ENCODE measurements around the gene FANCE.

The FANCE gene, protein sequence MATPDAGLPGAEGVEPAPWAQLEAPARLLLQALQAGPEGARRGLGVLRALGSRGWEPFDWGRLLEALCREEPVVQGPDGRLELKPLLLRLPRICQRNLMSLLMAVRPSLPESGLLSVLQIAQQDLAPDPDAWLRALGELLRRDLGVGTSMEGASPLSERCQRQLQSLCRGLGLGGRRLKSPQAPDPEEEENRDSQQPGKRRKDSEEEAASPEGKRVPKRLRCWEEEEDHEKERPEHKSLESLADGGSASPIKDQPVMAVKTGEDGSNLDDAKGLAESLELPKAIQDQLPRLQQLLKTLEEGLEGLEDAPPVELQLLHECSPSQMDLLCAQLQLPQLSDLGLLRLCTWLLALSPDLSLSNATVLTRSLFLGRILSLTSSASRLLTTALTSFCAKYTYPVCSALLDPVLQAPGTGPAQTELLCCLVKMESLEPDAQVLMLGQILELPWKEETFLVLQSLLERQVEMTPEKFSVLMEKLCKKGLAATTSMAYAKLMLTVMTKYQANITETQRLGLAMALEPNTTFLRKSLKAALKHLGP

DNA sequence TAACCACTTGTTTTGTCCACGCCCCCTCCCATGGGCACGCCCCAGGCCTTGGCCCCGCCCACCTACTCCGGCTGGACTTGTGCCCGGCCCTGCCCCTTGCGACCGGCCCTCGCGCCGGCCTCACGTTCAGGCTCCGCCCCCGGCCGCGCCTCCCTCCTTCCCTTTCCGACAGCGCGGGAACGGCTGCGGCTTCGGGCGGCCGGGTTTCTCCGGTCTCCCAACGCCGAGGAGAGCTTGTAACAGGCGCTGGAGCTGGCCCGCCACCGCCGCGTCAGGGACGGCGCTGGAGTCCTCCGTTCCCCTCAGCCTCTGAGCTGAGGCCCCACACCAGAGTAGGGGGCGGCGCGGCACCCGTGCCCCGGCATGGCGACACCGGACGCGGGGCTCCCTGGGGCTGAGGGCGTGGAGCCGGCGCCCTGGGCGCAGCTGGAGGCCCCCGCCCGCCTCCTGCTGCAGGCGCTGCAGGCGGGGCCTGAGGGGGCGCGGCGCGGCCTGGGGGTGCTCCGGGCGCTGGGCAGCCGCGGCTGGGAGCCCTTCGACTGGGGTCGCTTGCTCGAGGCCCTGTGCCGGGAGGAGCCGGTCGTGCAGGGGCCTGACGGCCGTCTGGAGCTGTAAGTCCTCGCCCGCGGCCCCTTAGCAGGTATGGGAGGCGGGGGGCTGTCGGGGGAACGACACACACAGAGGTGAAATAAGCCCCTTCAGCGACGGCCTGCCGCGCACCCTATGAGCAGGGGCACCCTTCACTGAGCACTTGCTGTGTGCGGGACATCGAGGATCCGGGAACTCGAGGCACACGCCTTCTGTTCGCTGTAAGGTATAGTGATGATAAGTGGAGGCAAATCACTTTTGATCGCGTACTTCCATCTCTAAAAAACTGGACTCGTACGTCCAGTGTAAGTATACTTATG lies at the start of gene FANCE:
TSS of gene FANCE (plus strand) at position 156 of the 908 bp plus-strand sequence. CDS start at position 364, 208 bp downstream.
- peak; percentile 80 for DNase-seq (ENCODE audit: low spot score)

DNA sequence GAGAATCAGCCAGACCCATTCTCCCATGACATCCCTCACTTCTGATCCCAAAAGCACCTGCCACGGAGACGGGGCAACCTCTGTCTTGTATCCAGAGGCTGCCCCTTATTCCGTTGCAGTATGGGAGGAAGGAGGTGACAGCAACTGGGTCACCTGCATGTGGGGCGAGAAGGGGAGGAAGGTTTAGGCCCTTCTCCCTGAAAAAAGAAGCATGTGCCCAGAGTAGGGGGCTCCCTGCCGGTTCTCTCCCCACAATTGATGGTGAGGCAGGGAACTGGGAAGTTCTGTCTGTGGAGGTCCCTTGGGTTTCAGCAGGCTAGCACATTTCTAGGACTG lies 49.3 kb upstream of the FANCE start:
- no peak for DNase-seq (ENCODE audit: low spot score)

DNA sequence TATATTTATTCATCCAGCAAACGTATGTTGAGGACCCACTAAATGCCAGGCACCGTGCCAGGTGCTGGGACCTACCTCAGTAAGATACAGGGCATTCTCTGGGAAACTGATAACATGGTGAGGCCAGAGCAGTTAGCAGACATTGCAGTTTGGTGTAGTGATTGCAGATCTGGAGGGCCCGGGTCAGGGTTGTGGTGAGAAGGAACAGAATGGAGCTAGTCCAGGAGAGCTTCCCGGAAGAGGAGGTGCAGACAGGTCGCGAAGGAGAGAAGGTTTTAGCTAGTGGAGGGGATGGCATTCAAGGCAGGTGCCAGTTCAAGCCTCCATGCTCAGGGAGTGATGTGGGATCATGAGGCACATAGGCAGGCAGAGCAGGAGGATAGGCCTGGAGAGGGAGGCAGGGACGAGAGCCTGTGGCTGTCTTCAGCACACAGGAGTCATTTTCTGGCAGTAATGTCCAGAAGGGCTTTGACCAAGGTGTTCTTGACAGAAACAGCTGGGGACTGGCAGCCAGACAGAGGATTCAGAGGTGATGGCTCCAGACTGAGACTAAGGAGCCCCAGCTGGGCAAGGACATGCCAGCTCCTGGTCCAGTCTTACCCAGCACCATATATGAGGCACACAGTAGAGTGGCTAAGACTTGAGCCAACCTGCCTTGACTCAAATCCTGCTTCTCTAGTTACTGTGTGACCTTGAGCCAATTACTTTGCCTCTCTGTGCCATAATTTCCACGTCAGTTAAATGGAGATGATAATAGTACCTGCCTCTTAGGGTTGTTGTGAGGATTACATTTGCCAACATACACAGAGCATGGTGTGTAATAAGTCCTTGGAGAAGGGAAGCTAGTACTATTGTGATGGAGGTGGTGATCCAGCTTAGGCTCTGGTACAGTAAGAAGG lies 48.3 kb upstream of the FANCE start:
- DNase-seq (ENCODE audit: low spot score), result no peak

DNA sequence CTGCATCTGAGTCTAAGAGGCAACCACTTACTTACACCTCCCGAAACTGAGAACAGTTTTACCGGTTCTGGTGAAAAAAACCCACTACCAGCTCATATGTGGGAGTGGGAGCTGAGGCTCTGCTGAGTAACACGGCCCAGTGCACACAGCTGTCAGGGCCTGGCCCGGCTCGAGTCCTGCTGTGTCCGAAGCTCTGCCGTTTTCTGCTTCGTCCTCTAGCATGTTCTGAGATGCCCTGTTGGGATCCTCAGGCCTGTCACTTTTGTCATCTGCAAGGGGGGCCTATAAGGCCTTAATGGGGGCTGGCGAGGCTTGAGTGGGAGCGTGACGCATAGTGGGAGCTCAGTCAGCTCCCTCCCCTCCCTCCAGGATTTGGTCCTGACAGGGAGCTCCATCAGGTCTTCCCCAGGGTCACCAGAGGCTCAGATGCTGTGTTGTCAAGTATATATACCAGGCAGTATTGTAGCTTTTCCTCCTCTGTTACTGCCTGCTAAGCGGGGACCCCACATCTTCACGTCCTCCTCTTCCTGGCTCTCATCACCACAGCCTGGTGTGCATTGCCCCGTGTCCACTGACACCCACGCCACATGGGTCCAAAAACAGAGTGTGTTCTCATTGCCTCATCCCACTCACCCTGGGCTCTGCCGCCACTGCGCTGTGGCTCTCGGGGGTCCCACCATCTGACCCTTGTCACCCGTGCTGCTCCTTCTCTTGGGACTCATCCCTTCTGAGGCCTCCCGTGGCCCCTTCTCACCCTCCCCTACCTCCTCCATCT lies 45.2 kb upstream of the FANCE start:
- DNase-seq (ENCODE audit: low spot score), result no peak

DNA sequence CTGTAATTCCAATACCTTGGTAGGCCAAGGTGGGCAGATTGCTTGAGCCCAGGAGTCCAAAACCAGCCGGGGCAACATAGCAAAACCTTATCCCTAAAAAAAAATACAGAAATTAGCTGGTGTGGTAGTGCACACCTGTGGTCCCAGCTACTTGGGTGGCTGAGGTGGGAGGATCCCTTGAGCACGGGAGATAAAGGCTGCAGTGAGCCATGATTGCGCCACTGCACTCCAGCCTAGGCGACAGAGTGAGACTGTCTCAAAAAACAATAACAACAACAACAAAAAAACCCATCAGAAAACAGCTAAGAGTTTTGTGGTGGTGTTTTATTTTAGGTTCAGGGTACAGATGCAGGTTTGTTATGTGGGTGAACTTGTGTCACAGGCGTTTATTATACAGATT lies 42.9 kb upstream of the FANCE start:
- DNase-seq (ENCODE audit: low spot score), result no peak

DNA sequence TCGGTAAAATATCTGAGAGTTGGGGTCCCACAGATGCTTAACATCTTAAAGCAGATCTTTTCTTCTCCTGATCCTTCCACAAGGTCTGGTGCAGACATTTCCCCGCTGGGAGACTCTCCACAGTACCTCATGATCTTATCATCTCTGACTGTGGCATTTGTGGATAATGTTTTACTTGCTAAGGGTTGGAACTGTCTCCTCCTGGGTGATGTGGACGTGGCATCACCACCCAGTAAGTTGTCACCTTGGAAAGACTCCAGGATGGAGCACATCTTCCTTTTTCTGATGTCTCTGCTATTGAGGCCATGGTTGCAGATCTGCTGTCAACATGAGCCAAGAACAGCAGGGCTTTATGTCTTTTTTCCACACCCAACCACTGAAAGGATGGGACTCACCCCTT lies 42.0 kb upstream of the FANCE start:
- DNase-seq (ENCODE audit: low spot score), result no peak

DNA sequence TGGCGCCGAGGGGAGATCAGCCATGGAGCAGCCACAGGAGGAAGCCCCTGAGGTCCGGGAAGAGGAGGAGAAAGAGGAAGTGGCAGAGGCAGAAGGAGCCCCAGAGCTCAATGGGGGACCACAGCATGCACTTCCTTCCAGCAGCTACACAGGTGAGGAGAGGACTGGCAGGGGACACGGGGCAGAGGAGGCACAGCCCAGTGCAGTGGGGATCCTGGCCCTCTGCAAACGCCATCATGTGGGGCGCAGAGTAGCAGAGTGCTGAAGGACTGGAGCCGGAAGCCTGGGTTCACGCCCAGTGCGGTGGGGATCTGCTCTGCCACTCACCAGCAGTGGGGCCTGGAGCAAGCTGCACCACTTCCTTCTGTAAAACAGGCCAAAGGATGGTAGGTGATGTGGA lies 41.1 kb upstream of the FANCE start:
- no peak for DNase-seq (ENCODE audit: low spot score)

DNA sequence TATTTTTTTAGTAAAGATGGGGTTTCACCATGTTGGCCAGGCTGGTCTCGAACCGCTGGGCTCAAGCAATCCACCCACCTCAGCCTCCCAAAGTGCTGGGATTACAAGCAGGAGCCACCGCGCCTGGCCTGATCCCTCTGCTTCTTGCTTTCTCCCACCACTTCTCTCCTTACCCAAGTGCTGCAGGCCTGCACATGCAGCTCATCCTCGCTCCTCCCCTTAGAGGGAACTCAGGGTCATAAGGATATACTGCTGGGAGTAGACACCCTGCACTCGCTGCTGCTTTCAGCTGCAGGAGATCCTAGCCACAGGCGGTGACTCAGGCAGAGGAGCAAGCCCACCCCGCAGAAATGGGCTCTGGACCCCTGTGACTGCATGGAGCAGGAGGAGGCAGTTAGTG lies 40.0 kb upstream of the FANCE start:
- DNase-seq (ENCODE audit: low spot score), result no peak

DNA sequence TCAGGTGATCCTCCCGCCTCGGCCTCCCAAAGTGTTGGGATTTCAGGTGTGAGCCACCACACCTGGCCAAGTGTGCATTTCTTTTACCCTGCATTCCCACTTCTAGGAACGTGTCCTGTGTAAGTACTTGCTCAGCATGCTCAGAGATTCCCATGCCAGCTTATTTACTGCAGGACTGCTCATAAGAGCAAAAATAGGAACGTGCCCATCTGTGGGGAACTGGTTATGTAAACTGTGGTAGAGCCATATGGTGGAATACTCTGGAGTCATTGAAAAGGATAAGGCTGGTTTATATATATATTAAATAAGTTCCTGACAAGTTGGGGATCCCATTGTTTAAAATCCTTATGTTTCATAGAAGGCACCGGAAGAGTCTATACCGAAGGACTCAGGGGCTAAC lies 38.2 kb upstream of the FANCE start:
- DNase-seq (ENCODE audit: low spot score), result no peak

DNA sequence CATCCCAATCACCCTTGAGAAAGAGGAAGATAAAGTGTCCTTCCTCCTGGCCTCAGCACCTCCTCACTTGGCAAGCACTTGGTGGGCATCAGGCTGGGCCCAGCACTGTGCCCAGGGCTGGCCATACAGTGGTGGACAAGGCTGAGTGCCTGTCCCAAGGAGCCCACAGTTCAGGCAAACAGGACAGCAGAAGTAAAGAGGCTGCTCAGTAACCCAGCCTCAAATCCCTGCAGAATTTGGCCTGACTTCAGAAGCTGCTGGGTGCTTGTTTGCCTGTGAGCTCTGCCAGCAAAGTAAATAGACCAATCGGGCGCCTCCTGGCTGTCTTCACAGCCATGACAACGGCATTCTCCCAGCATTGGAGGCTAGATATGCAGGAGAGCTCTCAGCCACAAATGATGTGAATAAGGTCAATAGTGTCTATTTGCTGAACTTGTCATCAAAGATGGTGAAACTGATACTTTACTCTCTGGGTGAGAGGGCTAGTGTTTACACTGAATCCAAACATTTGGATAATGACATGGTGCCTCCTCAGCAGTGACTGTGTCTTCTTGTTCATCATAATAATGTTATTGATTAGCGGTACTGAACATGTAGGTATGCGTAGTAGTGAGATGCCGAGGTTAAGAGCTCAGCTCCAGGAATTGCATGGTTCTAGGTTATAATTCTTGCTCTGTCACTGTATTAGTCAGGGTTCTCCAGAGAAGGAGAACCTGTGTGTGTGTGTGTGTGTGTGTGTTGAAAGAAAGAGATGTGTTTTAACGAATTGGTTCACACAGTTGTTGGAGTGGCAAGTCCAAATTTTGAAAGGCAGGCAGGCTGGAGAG lies 36.9 kb upstream of the FANCE start:
- DNase-seq (ENCODE audit: low spot score), result peak; percentile 27

DNA sequence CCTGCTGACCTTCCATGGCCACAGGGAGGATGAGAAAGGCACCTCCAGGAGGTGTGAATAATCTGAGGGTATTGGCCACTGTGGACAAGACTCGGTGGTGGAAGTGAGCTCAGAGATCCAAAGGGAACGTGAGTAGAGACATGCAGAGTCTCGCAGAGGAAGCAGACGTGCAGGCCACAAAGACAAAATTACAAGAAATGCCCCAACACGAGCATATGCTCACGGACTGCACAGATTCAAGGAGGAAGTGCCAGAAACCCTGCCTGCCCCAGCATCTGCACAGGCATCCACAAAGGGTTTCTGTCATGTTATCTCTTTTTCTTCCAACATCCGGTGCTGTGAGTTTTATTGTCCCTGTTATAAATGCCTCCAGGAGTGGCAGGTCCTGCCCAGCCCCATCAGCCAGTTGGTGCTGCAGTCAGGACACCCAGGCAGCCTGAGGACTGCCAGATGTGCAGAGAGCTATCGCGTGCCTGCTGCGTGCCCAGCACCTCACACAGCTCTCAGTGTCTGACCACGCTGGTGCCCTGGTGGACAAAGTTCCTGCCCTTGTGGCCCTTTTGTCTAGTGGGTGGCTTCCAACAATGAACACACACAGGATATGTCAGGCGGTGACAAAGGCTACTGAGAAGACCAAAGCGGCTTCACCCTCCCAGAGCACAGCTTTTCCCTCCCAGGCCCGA lies 34.0 kb upstream of the FANCE start:
- no peak for DNase-seq (ENCODE audit: low spot score)

DNA sequence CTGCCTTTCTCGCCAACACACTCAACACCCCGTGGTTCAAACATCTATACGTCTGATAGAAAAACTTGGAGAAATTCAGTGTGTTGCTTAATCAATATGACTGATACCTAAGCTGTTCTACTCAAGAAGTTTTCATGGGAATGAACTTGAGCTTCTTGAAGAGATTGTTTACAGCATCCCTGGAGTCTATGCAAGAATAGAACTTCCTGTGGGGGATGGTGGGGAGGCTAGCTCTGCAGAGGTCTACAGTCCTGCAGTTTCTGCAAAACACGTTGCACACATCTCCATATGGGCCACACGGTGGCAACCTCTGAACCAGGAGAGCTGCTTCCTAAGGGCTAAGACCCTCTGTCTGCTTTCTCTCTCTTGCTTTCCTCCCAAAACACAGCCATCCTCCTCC lies 32.7 kb upstream of the FANCE start:
- no peak for DNase-seq (ENCODE audit: low spot score)

DNA sequence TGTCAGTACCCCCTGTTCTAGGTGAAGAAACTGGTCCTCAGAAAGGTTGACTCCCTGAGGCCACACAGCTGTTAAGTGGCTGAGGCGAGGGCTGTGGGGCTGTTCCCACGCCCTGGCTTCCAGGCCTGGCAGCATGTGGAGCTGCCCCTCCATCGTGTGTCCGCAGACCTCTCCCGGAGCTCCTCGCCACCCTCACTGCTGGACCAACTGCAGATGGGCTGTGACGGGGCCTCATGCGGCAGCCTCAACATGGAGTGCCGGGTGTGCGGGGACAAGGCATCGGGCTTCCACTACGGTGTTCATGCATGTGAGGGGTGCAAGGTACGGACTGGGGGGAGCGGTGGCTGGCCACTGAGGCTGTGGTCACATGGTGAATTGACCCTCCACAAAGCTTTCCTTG lies 32.2 kb upstream of the FANCE start:
- DNase-seq (ENCODE audit: low spot score), result no peak

DNA sequence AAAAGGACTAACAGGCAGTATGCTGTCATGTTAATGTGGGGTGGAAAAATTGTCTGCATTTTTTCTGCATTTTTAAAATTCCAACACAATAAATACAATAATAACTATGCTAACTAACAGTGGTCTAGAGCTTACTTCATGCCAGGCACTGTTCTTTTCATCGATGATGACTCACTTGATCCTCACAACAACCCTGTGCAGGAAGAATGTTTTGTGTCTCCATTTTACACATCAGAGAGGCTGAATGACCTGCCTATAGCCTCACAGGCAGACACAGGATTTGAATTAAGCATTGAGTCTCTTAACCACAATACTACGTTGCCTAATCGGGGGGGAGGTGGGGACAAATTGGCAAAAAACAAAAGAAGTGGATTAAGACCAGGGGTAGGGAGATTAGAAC lies 26.9 kb upstream of the FANCE start:
- DNase-seq (ENCODE audit: low spot score), result peak; percentile 20

DNA sequence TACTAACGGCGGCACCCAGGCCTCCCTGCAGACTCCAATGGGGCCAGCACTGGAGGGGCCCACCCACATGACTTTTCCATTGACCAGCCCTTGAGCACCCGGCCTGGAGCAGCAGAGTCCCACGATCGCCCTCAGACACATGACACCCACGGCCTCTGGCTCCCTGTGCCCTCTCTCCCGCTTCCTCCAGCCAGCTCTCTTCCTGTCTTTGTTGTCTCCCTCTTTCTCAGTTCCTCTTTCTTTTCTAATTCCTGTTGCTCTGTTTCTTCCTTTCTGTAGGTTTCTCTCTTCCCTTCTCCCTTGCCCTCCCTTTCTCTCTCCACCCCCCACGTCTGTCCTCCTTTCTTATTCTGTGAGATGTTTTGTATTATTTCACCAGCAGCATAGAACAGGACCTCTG lies 26.1 kb upstream of the FANCE start:
- no peak for DNase-seq (ENCODE audit: low spot score)

DNA sequence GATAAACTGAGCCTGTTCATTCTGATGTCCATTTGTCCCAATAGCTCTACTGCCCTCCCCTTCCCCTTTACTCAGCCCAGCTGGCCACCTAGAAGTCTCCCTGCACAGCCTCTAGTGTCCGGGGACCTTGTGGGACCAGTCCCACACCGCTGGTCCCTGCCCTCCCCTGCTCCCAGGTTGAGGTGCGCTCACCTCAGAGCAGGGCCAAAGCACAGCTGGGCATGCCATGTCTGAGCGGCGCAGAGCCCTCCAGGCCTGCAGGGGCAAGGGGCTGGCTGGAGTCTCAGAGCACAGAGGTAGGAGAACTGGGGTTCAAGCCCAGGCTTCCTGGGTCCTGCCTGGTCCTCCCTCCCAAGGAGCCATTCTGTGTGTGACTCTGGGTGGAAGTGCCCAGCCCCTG lies 24.7 kb upstream of the FANCE start:
- DNase-seq (ENCODE audit: low spot score), result no peak

DNA sequence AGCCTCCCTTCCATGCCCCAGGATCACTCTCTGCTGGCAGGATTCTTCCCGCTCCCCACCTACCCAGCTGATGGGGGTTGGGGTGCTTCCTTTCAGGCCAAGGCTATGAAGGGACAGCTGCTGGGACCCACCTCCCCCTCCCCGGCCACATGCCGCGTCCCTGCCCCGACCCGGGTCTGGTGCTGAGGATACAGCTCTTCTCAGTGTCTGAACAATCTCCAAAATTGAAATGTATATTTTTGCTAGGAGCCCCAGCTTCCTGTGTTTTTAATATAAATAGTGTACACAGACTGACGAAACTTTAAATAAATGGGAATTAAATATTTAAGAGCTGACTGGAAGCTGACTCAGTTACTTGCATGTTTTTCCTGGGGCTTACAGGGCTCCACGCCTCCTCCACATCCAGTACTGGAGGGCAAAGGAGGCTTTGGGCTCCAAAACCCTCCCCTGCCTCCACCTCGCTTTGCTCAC lies 24.3 kb upstream of the FANCE start:
- DNase-seq (ENCODE audit: low spot score), result no peak

DNA sequence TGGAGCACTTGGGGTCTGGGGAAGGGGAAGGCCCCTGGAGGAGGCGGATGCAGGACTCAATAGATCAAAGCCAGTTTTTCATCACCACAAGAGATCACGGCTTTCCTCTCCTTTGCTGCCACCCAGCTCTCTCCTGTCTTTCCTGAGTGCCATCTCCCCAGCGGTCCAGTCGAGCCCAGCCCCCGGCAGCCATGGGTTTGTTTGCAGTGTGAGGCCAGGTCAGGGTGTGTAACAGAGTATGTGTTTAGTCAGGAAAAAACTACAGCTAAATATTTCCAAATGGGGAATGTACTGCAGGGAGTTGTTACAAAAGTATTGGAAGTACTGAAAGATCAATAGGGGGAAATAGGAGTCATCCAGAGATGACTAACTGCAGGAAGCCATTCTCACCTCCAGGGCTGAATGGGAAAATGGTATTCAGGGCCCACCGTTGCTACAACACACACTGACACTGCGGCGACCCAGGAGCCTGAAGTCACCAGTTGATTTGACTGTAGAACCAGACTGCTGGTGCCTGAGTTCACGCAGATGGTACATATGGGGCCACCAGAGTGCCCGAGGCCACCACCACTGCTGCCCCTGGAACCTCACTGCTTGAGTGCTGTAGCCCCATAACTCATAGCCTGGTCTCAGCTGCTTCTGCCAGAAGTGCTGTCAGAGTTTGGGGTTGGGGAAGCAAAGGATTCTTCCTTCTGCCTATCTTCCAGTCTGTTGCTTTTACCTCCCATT lies 23.6 kb upstream of the FANCE start:
- no peak for DNase-seq (ENCODE audit: low spot score)

DNA sequence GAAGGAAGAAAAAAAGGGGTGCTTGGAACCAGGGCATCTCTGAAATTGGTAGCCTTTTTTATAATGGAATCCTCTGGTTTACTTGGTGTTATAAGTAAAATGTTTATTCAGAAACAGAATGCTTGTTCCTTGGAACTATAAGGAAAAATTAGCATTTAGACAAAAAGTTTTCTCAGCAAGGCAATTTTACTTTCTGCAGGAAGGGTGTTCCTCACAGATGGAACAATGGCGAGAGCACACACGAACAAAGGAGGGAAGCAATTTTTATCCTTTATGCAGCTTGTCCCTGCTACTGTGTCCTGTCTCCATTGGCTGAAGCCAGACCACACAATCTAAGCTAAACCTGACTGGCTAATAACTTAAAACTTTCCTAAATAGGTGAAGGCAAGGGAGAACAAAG lies 22.7 kb upstream of the FANCE start:
- no peak for DNase-seq (ENCODE audit: low spot score)

Measured in SW480 (cell line).